ENCODE results near the gene P4HTM.
A peak's percentile ranks its signal among the peaks of the same experiment; 100 is the strongest.
"Not testable (repeated sequence)": the region's sequence is repeated elsewhere in the genome, so short reads cannot be mapped to it uniquely, and the experiment has no call there.

P4HTM gene

GRCh38 chr3:48984663-48985062 lies 5.4 kb upstream of the P4HTM start:
- DNase-seq = no peak

- no peak for DNase-seq
Measured at GRCh38 chr3:48985831-48986376, 4.1 kb upstream of the P4HTM start.

- DNase-seq = no peak
Measured at GRCh38 chr3:48989126-48989795, 780 bp upstream of the P4HTM start.

GRCh38 chr3:48990636-48991469 lies 812 bp downstream of the P4HTM start:
- DNase-seq = peak; percentile 24

- DNase-seq = no peak
Measured at GRCh38 chr3:48991851-48992545, 2.0 kb downstream of the P4HTM start.

GRCh38 chr3:48993834-48994233 lies 3.8 kb downstream of the P4HTM start:
- no peak for DNase-seq

GRCh38 chr3:48996640-48997039 lies 6.6 kb downstream of the P4HTM start:
- DNase-seq = no peak

GRCh38 chr3:48997102-48997635 lies 7.1 kb downstream of the P4HTM start:
- no peak for DNase-seq

- peak; percentile 74 for DNase-seq
Measured at GRCh38 chr3:48997714-48998637, 7.9 kb downstream of the P4HTM start.

GRCh38 chr3:48999085-48999858 lies 9.2 kb downstream of the P4HTM start:
- DNase-seq = no peak

- DNase-seq = no peak
Measured at GRCh38 chr3:49001155-49001554, 11.1 kb downstream of the P4HTM start.

GRCh38 chr3:49004352-49005302 lies 14.6 kb downstream of the P4HTM start:
- peak; percentile 10 for DNase-seq

GRCh38 chr3:49005303-49005680 lies 15.3 kb downstream of the P4HTM start:
- DNase-seq = no peak

GRCh38 chr3:49005998-49006397 lies 16.0 kb downstream of the P4HTM start:
- no peak for DNase-seq

GRCh38 chr3:49006408-49007067 lies 16.5 kb downstream of the P4HTM start:
- no peak for DNase-seq

- DNase-seq = peak; percentile 92
Measured at GRCh38 chr3:49007068-49007770, 17.2 kb downstream of the P4HTM start, which contains the start of gene WDR6. Gene WDR6, plus strand, starts transcription at chr3:49007391. Its CDS starts 41 bp downstream, at chr3:49007432.

GRCh38 chr3:49007771-49008528 lies 17.9 kb downstream of the P4HTM start:
- DNase-seq = peak; percentile 77

- not testable (repeated sequence) for DNase-seq
Measured at GRCh38 chr3:49008627-49009026, 18.6 kb downstream of the P4HTM start.
